Aorta (tissue), 5 donors: Measurements from ENCODE around the gene MICALL1. TPM values are rescaled to one million over a fixed set of nuclear protein-coding genes. Genes with fewer than 3 reads are reported as not detected.

Experiments
- ATAC-seq: fragments of 200-7000 bp; cut with Tn5 transposase; one replicate; pipeline ENCODE4 v1.9.1; 2022; ENCODE audit warnings: moderate library complexity; ENCODE audit not compliant: low FRiP score
- DNase-seq, 2 donors: peaks; one replicate each; pipeline ENCODE4 v3.0.0-alpha.2; 2020
- H3K27ac ChIP-seq, 2 donors: one replicate each; pipeline ENCODE4 v1.5.1; 2013; ENCODE audit warnings: low read length in 2 of 2, mild to moderate bottlenecking in 2 of 2, moderate library complexity in 2 of 2, control low read depth in 1 of 2, inconsistent platforms in 1 of 2, low read depth in 1 of 2
- H3K27me3 ChIP-seq, 2 donors: one replicate each; pipeline ENCODE4 v1.6.1; 2013; ENCODE audit warnings: control low read depth in 1 of 2, low read length in 1 of 2, mild to moderate bottlenecking in 1 of 2, moderate library complexity in 1 of 2; ENCODE audit not compliant: insufficient read depth in 2 of 2, control insufficient read depth in 1 of 2
- H3K36me3 ChIP-seq, 2 donors: one replicate each; pipeline ENCODE4 v1.6.1; 2013; ENCODE audit warnings: control low read depth in 1 of 2, low read length in 1 of 2, mild to moderate bottlenecking in 1 of 2; ENCODE audit not compliant: insufficient read depth in 2 of 2, control insufficient read depth in 1 of 2
- H3K4me1 ChIP-seq, 2 donors: one replicate each; pipeline ENCODE4 v1.6.1; 2013; ENCODE audit warnings: low read length in 2 of 2, control low read depth in 1 of 2, mild to moderate bottlenecking in 1 of 2, moderate library complexity in 1 of 2; ENCODE audit not compliant: insufficient read depth in 2 of 2, control insufficient read depth in 1 of 2
- H3K4me3 ChIP-seq, 2 donors: one replicate each; pipeline ENCODE4 v1.5.1; 2013; ENCODE audit warnings: low read length in 2 of 2, control low read depth in 1 of 2, mild to moderate bottlenecking in 1 of 2
- H3K9me3 ChIP-seq: one replicate; pipeline ENCODE4 v1.6.1; 2013; ENCODE audit warnings: mild to moderate bottlenecking, low read length; ENCODE audit not compliant: control insufficient read depth
- WGBS, 2 donors: extraction: QIAGEN DNeasy Blood & Tissue Kit; methylation state at CpG; one replicate each; pipeline ENCODE4 v1.1.7; 2013; 5-methylcytosine and 5-hydroxymethylcytosine counted together
- intact Hi-C, 2 donors: fragments of 100-400 bp; cut with DNase I; formaldehyde crosslinking; loops; one replicate each; pipeline versions ENCODE4 v1.14.2 to v1.15.0; 2022
- polyA plus RNA-seq, 2 donors: library from polyadenylated mRNA; stranded (reverse); fragments of 200-250 nt; gene quantifications; one replicate each; pipeline ENCODE4 v1.2.3, GENCODE V29; 2013
- total RNA-seq, 2 donors: library from RNA; stranded (reverse); fragmentation: NEBNext Ultra II Directional; extraction: Animal tissue kit (Norgen Biotek cat#: 25700); gene quantifications; one replicate each; pipeline ENCODE4 v1.2.1, GENCODE V29; 2021
- donor health status: healthy with polysubstance abuse.
- donor health status: Bipolar disorder and iron deficiency.
- donor health status: DM: no; HTN: no; CAD: no.
- donor health status: DM: no; HTN: no; CAD: no.
- donor health status: DM: yes; HTN: yes; CAD: no.

MICALL1 gene
- total and polyA plus RNA-seq, 4 donors = 7.0 to 39.3 (median 18.5) TPM

- ATAC-seq = no peak
- Histone ChIP-seq H3K27me3 (no peaks in the 10 kb centered on the region), H3K4me1 (no peaks in the 10 kb centered on the region), H3K27ac (no peak overlapping the region), H3K4me3 (no peak overlapping the region), H3K9me3 (no peaks in the 10 kb centered on the region), H3K36me3 (peaks cover 0 to 5% of the 10 kb centered on the region in 2 donors)
- WGBS, 2 donors = 81 to 85% methylated on average over 2 of the region's 2 CpGs
- no peak for DNase-seq
- intact Hi-C loops = loop anchor here (5.0 to 10.0 kb wide), 4 partner anchors 39 to 116 kb away; partner anchors contain the start of gene GALR3 (in 1 of the 2)
These were observed 24.9 kb downstream of the MICALL1 start for GRCh38 chr22:37930952-37931440.

GRCh38 chr22:37931893-37932389 lies 25.8 kb downstream of the MICALL1 start:
- no peak overlapping the region for H3K4me3 ChIP-seq
- no peaks in the 10 kb centered on the region for H3K4me1 ChIP-seq
- DNase-seq (no peak), ATAC-seq (no peak)
- 84 to 86% methylated on average over 6 of the region's 6 CpGs for WGBS, 2 donors
- H3K36me3 ChIP-seq = peaks cover 0 to 2% of the 10 kb centered on the region in 2 donors
- no peak overlapping the region for H3K27ac ChIP-seq
- H3K9me3 ChIP-seq = no peaks in the 10 kb centered on the region
- H3K27me3 ChIP-seq = no peaks in the 10 kb centered on the region
- intact Hi-C loops = loop anchor here (5.0 to 10.0 kb wide), 4 partner anchors 40 to 117 kb away; partner anchors contain the start of gene GALR3 (in 1 of the 2)

DNA sequence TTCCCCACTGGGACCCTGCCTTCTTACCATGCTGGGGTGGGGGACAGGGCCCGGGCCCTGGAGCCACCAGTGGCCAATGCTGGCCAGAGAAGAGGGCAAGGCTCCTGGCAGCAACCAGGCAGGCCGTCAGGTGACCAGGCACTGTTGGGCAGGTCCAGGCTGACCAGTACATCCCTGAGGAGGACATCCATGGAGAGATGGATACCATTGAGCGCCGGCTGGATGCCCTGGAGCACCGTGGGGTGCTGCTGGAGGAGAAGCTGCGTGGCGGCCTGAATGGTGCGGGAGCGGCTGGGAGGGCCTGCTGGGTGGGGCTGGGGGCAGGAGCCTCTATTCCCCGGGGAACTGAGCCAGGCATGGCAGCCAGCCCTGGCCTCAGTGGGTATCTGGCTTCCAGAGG lies 26.3 kb downstream of the MICALL1 start:
- intact Hi-C loops = loop anchor here (5.0 to 10.0 kb wide), 4 partner anchors 40 to 118 kb away; partner anchors contain the start of gene GALR3 (in 1 of the 2)
- H3K27me3 ChIP-seq = no peaks in the 10 kb centered on the region
- H3K36me3 ChIP-seq = peaks cover 0 to 2% of the 10 kb centered on the region in 2 donors
- no peaks in the 10 kb centered on the region for H3K9me3 ChIP-seq
- no peaks in the 10 kb centered on the region for H3K4me1 ChIP-seq
- DNase-seq (no peak), ATAC-seq (no peak)
- no peak overlapping the region for H3K27ac ChIP-seq
- H3K4me3 ChIP-seq = no peak overlapping the region
- WGBS, 2 donors = 88% methylated on average over 10 of the region's 10 CpGs

- no peak for DNase-seq
- peak overlapping the region in 1 of 2 donors; percentile 60 for H3K27ac ChIP-seq
- H3K4me1 ChIP-seq = no peaks in the 10 kb centered on the region
- WGBS, 2 donors = 83 to 85% methylated on average over 21 of the region's 21 CpGs
- ATAC-seq = no peak
- H3K4me3 ChIP-seq = no peak overlapping the region
- peaks cover 0 to 3% of the 10 kb centered on the region in 2 donors for H3K36me3 ChIP-seq
- intact Hi-C loops = loop anchor here (5.0 to 10.0 kb wide), 4 partner anchors 41 to 118 kb away; partner anchors contain the start of gene GALR3 (in 1 of the 2)
- H3K27me3 ChIP-seq = no peaks in the 10 kb centered on the region
- H3K9me3 ChIP-seq = no peaks in the 10 kb centered on the region
These were observed 26.9 kb downstream of the MICALL1 start for GRCh38 chr22:37932821-37933578.

DNA sequence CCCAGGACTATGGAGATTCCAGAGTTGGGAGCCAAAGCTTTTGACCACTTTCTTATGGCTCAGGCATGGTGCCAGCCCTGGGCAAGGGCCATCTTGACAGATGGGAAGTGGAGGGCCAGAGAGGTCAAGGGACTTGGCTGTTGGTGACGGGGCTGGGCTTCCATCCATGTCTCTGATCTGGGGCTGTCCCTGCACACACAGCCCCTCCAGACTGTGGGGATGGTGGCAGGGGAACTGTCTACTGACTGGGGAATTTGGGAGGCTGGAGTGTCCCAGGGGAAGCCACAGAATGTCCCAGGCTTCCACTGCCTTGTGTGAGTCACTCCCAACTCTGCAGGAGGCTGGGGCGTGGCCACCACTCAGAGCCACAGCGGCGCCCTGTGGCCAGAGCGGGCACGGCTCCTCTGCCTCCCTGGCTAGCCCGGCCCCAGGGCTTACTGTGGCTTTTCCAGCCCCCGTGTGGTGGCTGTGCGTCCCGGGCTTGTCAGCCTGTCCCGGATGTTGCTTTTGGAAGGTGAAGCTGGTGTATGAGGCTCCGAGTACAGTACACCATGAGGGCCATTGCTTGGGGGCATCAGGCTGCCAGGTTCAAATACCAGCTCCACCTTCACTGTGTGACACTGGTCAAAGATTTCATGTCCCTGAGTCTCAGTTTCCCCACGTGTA lies 27.7 kb downstream of the MICALL1 start:
- H3K27ac ChIP-seq = peak overlapping the region in 1 of 2 donors; percentile 60
- H3K27me3 ChIP-seq = no peaks in the 10 kb centered on the region
- peak; percentile 96 for ATAC-seq
- intact Hi-C loops = loop anchor here (5.0 to 10.0 kb wide), 4 partner anchors 42 to 119 kb away; partner anchors contain the start of gene GALR3 (in 1 of the 2)
- no peaks in the 10 kb centered on the region for H3K9me3 ChIP-seq
- DNase-seq = peak; percentile 92 to 98
- no peaks in the 10 kb centered on the region for H3K4me1 ChIP-seq
- no peak overlapping the region for H3K4me3 ChIP-seq
- H3K36me3 ChIP-seq = peaks cover 0 to 3% of the 10 kb centered on the region in 2 donors
- 1 to 3% methylated on average over 13 of the region's 13 CpGs for WGBS, 2 donors

DNA sequence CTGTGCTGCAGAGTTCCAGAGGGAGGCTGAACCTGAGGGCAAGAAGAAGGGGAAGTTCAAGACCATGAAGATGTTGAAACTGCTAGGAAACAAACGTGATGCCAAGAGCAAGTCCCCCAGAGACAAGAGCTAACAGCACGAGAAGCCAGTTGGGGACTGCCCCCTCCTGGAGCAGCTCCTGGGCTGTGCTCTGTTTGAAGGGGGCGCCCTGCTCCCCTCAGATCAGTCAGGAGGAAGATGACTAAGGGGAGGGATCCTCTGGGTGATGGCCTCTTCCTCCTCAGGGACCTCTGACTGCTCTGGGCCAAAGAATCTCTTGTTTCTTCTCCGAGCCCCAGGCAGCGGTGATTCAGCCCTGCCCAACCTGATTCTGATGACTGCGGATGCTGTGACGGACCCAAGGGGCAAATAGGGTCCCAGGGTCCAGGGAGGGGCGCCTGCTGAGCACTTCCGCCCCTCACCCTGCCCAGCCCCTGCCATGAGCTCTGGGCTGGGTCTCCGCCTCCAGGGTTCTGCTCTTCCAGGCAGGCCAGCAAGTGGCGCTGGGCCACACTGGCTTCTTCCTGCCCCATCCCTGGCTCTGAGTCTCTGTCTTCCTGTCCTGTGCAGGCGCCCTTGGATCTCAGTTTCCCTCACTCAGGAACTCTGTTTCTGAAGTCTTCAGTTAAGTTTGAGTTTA lies 34.7 kb downstream of the MICALL1 start:
- no peaks in the 10 kb centered on the region for H3K27me3 ChIP-seq
- H3K36me3 ChIP-seq = peaks cover 0 to 3% of the 10 kb centered on the region in 2 donors
- no peak overlapping the region for H3K4me3 ChIP-seq
- WGBS, 2 donors = 80 to 83% methylated on average over 12 of the region's 12 CpGs
- intact Hi-C loops = no loop called here
- H3K27ac ChIP-seq = no peak overlapping the region
- ATAC-seq (peak; percentile 14), DNase-seq (no peak)
- no peaks in the 10 kb centered on the region for H3K4me1 ChIP-seq
- no peaks in the 10 kb centered on the region for H3K9me3 ChIP-seq

- ATAC-seq (no peak), DNase-seq (no peak)
- Histone ChIP-seq H3K9me3 (no peaks in the 10 kb centered on the region), H3K36me3 (peaks cover 0 to 3% of the 10 kb centered on the region in 2 donors), H3K4me1 (no peaks in the 10 kb centered on the region), H3K27me3 (no peaks in the 10 kb centered on the region), H3K27ac (no peak overlapping the region), H3K4me3 (no peak overlapping the region)
- 95% methylated on average over 8 of the region's 8 CpGs for WGBS, 2 donors
- intact Hi-C loops = no loop called here
These were observed 36.0 kb downstream of the MICALL1 start for GRCh38 chr22:37942133-37942532.

- no peak for DNase-seq
- H3K27me3 ChIP-seq = no peaks in the 10 kb centered on the region
- no peaks in the 10 kb centered on the region for H3K36me3 ChIP-seq
- 88 to 89% methylated on average over 12 of the region's 12 CpGs for WGBS, 2 donors
- intact Hi-C loops = no loop called here
- H3K4me3 ChIP-seq = no peak overlapping the region
- no peaks in the 10 kb centered on the region for H3K4me1 ChIP-seq
- H3K27ac ChIP-seq = no peak overlapping the region
- H3K9me3 ChIP-seq = no peaks in the 10 kb centered on the region
- no peak for ATAC-seq
These were observed 37.2 kb downstream of the MICALL1 start for GRCh38 chr22:37943136-37943824.
